Measurements from ENCODE around the gene EP400.

The EP400 gene

DNA sequence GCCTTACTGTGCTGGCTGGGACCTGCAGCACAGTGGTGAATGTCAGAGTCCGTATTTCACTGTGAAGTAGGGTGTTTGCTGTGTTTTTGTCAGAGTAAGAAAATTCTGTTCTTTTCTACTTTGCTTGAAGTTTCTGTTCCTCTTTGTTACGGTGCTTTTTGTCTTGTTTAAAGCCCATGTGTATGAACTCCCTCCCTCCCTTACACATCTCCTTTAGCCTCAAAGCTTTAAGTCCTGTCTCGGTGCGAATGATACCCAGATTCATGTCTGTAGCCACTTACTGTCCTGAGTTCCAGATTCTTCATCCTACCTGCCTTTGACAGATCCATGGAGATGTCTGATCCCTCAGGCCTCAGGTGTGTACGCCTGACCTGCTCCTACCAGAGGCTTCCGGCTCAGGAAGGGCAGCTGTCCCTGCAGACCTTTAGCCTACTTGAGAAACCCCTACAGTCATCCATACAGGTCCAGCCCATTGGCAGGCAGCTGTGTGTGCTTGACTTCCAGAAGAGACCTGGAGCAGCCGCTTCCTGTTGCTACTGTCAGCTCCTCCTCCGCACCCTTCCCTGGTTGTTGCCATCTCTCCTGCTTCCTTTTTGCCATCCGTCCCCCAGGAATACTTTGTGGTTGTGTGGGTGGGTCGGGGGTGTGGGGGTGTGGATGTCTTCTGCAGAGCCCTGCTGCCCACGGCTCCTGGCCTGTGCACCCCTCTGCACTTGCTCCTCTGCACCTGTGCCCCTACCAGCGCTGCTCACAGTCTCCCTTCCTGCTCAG is 121.5 kb downstream of the EP400 start:
- no peak overlapping the region for H3K27ac ChIP-seq
- no peak for DNase-seq (ENCODE audit: low spot score)

GRCh38 chr12:132071830-132072384 is 122.2 kb downstream of the EP400 start:
- TF ChIP-seq, protein P1, sequence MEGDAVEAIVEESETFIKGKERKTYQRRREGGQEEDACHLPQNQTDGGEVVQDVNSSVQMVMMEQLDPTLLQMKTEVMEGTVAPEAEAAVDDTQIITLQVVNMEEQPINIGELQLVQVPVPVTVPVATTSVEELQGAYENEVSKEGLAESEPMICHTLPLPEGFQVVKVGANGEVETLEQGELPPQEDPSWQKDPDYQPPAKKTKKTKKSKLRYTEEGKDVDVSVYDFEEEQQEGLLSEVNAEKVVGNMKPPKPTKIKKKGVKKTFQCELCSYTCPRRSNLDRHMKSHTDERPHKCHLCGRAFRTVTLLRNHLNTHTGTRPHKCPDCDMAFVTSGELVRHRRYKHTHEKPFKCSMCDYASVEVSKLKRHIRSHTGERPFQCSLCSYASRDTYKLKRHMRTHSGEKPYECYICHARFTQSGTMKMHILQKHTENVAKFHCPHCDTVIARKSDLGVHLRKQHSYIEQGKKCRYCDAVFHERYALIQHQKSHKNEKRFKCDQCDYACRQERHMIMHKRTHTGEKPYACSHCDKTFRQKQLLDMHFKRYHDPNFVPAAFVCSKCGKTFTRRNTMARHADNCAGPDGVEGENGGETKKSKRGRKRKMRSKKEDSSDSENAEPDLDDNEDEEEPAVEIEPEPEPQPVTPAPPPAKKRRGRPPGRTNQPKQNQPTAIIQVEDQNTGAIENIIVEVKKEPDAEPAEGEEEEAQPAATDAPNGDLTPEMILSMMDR (IDR thresholded peaks at IDR 0.05) = no peak
- DNase-seq (ENCODE audit: low spot score) = no peak
- H3K27ac ChIP-seq = no peak overlapping the region
- H3K4me3 ChIP-seq = no peak overlapping the region

More for the DNA sequence above, 121.5 kb downstream of the EP400 start:
- no peak overlapping the region for H3K4me3 ChIP-seq
- TF ChIP-seq, protein P1 (IDR thresholded peaks at IDR 0.05) = no peak

- no peak overlapping the region for H3K27ac ChIP-seq
- TF ChIP-seq, protein P1 (IDR thresholded peaks at IDR 0.05) = no peak
Measured at GRCh38 chr12:132074216-132074615, 124.5 kb downstream of the EP400 start.

GRCh38 chr12:132075026-132075713 is 125.4 kb downstream of the EP400 start:
- Histone ChIP-seq H3K27ac (no peak overlapping the region), H3K4me3 (no peak overlapping the region)
- TF ChIP-seq, protein P1 (IDR thresholded peaks at IDR 0.05) = no peak
- DNase-seq (ENCODE audit: low spot score) = no peak

More at GRCh38 chr12:132074216-132074615, 124.5 kb downstream of the EP400 start:
- no peak for DNase-seq (ENCODE audit: low spot score)
- no peak overlapping the region for H3K4me3 ChIP-seq

GRCh38 chr12:132075714-132076553 is 126.2 kb downstream of the EP400 start:
- H3K4me3 ChIP-seq = no peak overlapping the region
- DNase-seq (ENCODE audit: low spot score) = no peak
- TF ChIP-seq, protein P1 (IDR thresholded peaks at IDR 0.05) = no peak
- H3K27ac ChIP-seq = no peak overlapping the region

- Histone ChIP-seq H3K27ac (no peak overlapping the region), H3K4me3 (no peak overlapping the region)
- TF ChIP-seq, protein P1 (IDR thresholded peaks at IDR 0.05) = no peak
- DNase-seq (ENCODE audit: low spot score) = no peak
Measured at GRCh38 chr12:132076711-132077110, 127.0 kb downstream of the EP400 start.
